H9 (cell line): ENCODE data around the gene SF3A1. TPM values are rescaled to one million over a fixed set of nuclear protein-coding genes. Genes with fewer than 3 reads are reported as not detected.

ENCODE experiments used
- DNase-seq: peaks from one replicate; pipeline ENCODE4 v3.0.0-alpha.2; 2017
- H2AFZ ChIP-seq: one replicate; pipeline ENCODE4 v1.6.1; 2013; ENCODE audit warnings: mild to moderate bottlenecking, low read length, control low read depth, moderate library complexity
- H2AK5ac ChIP-seq: 2 replicates; pipeline ENCODE4 v1.6.1; 2013; ENCODE audit warnings: low read length, control low read depth, mixed read lengths; ENCODE audit not compliant: insufficient read length
- H2BK120ac ChIP-seq: one replicate; pipeline ENCODE4 v1.6.1; 2013; ENCODE audit warnings: low read depth, mild to moderate bottlenecking, low read length, control low read depth, inconsistent platforms; ENCODE audit not compliant: poor library complexity, severe bottlenecking
- H2BK12ac ChIP-seq: 2 replicates; pipeline ENCODE4 v1.6.1; 2013; ENCODE audit warnings: low read length, control low read depth, mixed read lengths, low read depth; ENCODE audit not compliant: insufficient read length
- H2BK15ac ChIP-seq: 2 replicates; pipeline ENCODE4 v1.6.1; 2013; ENCODE audit warnings: low read depth, low read length, control low read depth
- H2BK20ac ChIP-seq: one replicate; pipeline ENCODE4 v1.6.1; 2013; ENCODE audit warnings: low read depth, mild to moderate bottlenecking, low read length, control low read depth, inconsistent platforms; ENCODE audit not compliant: poor library complexity, severe bottlenecking
- H2BK5ac ChIP-seq: 2 replicates; pipeline ENCODE4 v1.6.1; 2013; ENCODE audit warnings: low read length, control low read depth, mixed read lengths; ENCODE audit not compliant: insufficient read length
- H3K14ac ChIP-seq: 2 replicates; pipeline ENCODE4 v1.6.1; 2013; ENCODE audit warnings: low read length, control low read depth; ENCODE audit not compliant: insufficient read depth
- H3K18ac ChIP-seq: 2 replicates; pipeline ENCODE4 v1.6.1; 2013; ENCODE audit warnings: low read depth, mild to moderate bottlenecking, mixed read lengths, low read length, control low read depth; ENCODE audit not compliant: insufficient read length
- H3K23ac ChIP-seq: 2 replicates; pipeline ENCODE4 v1.6.1; 2013; ENCODE audit warnings: low read length, control low read depth, mixed read lengths, low read depth; ENCODE audit not compliant: insufficient read length
- H3K23me2 ChIP-seq: 2 replicates; pipeline ENCODE4 v1.6.1; 2013; ENCODE audit warnings: low read depth, mild to moderate bottlenecking, mixed read lengths, low read length, control low read depth; ENCODE audit not compliant: insufficient read length, poor library complexity, severe bottlenecking
- H3K27ac ChIP-seq: 2 replicates; pipeline ENCODE4 v1.5.1; 2013; ENCODE audit warnings: low read length, control low read depth, mixed read lengths, low read depth; ENCODE audit not compliant: insufficient read length
- H3K27me3 ChIP-seq: 2 replicates; pipeline ENCODE4 v1.6.1; 2013; ENCODE audit warnings: low read length, control low read depth, inconsistent platforms; ENCODE audit not compliant: insufficient read depth
- H3K4ac ChIP-seq: 2 replicates; pipeline ENCODE4 v1.6.1; 2013; ENCODE audit warnings: low read depth, mild to moderate bottlenecking, control low read depth, inconsistent platforms, low read length, moderate library complexity
- H3K4me1 ChIP-seq: 2 replicates; pipeline ENCODE4 v1.6.1; 2013; ENCODE audit warnings: low read length, control low read depth, inconsistent platforms; ENCODE audit not compliant: insufficient read depth
- H3K4me2 ChIP-seq: 2 replicates; pipeline ENCODE4 v1.6.1; 2013; ENCODE audit warnings: low read length, control low read depth, mixed read lengths; ENCODE audit not compliant: insufficient read length, insufficient read depth
- H3K56ac ChIP-seq: 2 replicates; pipeline ENCODE4 v1.6.1; 2013; ENCODE audit warnings: low read depth, mild to moderate bottlenecking, mixed read lengths, low read length, control low read depth; ENCODE audit not compliant: insufficient read length
- H3K79me1 ChIP-seq: 2 replicates; pipeline ENCODE4 v1.6.1; 2013; ENCODE audit warnings: low read depth, mild to moderate bottlenecking, moderate library complexity, low read length, control low read depth, inconsistent platforms; ENCODE audit not compliant: insufficient read depth, poor library complexity, severe bottlenecking
- H3K79me2 ChIP-seq: 2 replicates; pipeline ENCODE4 v1.6.1; 2013; ENCODE audit warnings: low read length, control low read depth, inconsistent platforms; ENCODE audit not compliant: insufficient read depth
- H3K9ac ChIP-seq: 2 replicates; pipeline ENCODE4 v1.6.1; 2013; ENCODE audit warnings: low read length, control low read depth, mixed read lengths; ENCODE audit not compliant: insufficient read length; ENCODE audit errors: extremely low read depth
- H3K9me3 ChIP-seq: one replicate; pipeline ENCODE4 v1.6.1; 2013; ENCODE audit warnings: low read depth, low read length, inconsistent platforms; ENCODE audit not compliant: control insufficient read depth
- H3T11ph ChIP-seq: one replicate; pipeline ENCODE4 v1.6.1; 2013; ENCODE audit warnings: mild to moderate bottlenecking, low read length, control low read depth, inconsistent platforms
- H4K20me1 ChIP-seq: one replicate; pipeline ENCODE4 v1.6.1; 2013; ENCODE audit not compliant: control insufficient read depth, insufficient read length, insufficient read depth
- H4K5ac ChIP-seq: 2 replicates; pipeline ENCODE4 v1.6.1; 2013; ENCODE audit warnings: low read depth, mild to moderate bottlenecking, mixed read lengths, low read length, control low read depth; ENCODE audit not compliant: insufficient read length
- H4K8ac ChIP-seq: replicated peaks from 2 replicates; pipeline ENCODE4 v1.6.1; 2013; ENCODE audit warnings: low read length, control low read depth, mixed read lengths, low read depth; ENCODE audit not compliant: insufficient read length
- H4K91ac ChIP-seq: 2 replicates; pipeline ENCODE4 v1.6.1; 2013; ENCODE audit warnings: low read depth, mild to moderate bottlenecking, moderate library complexity, mixed read lengths, low read length, control low read depth; ENCODE audit not compliant: insufficient read length
- H3K27ac Mint-ChIP-seq, 3 experiments: 2 replicates in 2 of 3; 3 replicates in 1 of 3; pipeline ENCODE4 v1.8.0; 2020 to 2021; ENCODE audit warnings: mixed read lengths in 3 of 3, mild to moderate bottlenecking in 1 of 3, moderate library complexity in 1 of 3
- H3K27me3 Mint-ChIP-seq: 2 replicates; pipeline ENCODE4 v1.8.0; 2021; ENCODE audit warnings: low read depth, mild to moderate bottlenecking, moderate library complexity, mixed read lengths
- H3K36me3 Mint-ChIP-seq, 3 experiments: 2 replicates in 2 of 3; 3 replicates in 1 of 3; pipeline ENCODE4 v1.8.0; 2020 to 2021; ENCODE audit warnings: low read depth in 3 of 3, mixed read lengths in 3 of 3; ENCODE audit not compliant: insufficient read depth in 1 of 3
- H3K4me1 Mint-ChIP-seq, 2 experiments: 2 replicates each; pipeline ENCODE4 v1.8.0; 2020; ENCODE audit warnings: mixed read lengths in 2 of 2
- H3K4me3 Mint-ChIP-seq, 2 experiments: 2 replicates in 1 of 2; 3 replicates in 1 of 2; pipeline ENCODE4 v1.8.0; 2020 to 2021; ENCODE audit warnings: mild to moderate bottlenecking in 2 of 2, mixed read lengths in 2 of 2, moderate library complexity in 1 of 2
- H3K9me3 Mint-ChIP-seq, 2 experiments: 2 replicates in 1 of 2; 3 replicates in 1 of 2; pipeline ENCODE4 v1.8.0; 2020; ENCODE audit warnings: mild to moderate bottlenecking in 2 of 2, mixed read lengths in 2 of 2, moderate library complexity in 1 of 2
- CTCF ChIP-seq: fragments of 200-600 bp; sonication (generic); conservative IDR thresholded peaks from 3 replicates; pipeline ENCODE4 v1.8.0; 2021; ENCODE audit warnings: antibody characterized with exemption, mild to moderate bottlenecking
- WGBS: extraction: QIAGEN DNeasy Blood & Tissue Kit; methylation state at CpG from one replicate; pipeline ENCODE4 v1.1.7; 2013; ENCODE audit warnings: missing lambda C conversion rate, low lambda C conversion rate, mixed read lengths; ENCODE audit not compliant: insufficient read length; ENCODE audit errors: extremely low coverage; 5-methylcytosine and 5-hydroxymethylcytosine counted together
- total RNA-seq: library from RNA; stranded (reverse); gene quantifications from 2 replicates; pipeline ENCODE4 v1.2.1, GENCODE V29; 2021

Gene SF3A1
- total RNA-seq, 1 experiment from 2014 or later, result 225 TPM

- Histone ChIP-seq H3K18ac (no peak overlapping the region), H4K91ac (no peak overlapping the region), H2BK120ac (no peak overlapping the region), H2AFZ (no peak overlapping the region), H3K4ac (no peak overlapping the region), H3K4me2 (no peak overlapping the region), H3T11ph (no peak overlapping the region), H2AK5ac (no peak overlapping the region), H2BK15ac (no peak overlapping the region), H3K23ac (no peak overlapping the region), H4K8ac (no peak overlapping the region), H3K27me3 (no peaks in the 10 kb centered on the region), H3K79me1 (no peaks in the 10 kb centered on the region), H3K56ac (no peak overlapping the region), H3K79me2 (no peaks in the 10 kb centered on the region), H2BK12ac (no peak overlapping the region), H3K27ac (no peak overlapping the region), H3K9ac (no peak overlapping the region), H3K9me3 (no peaks in the 10 kb centered on the region), H2BK20ac (no peak overlapping the region), H3K14ac (no peak overlapping the region), H2BK5ac (no peak overlapping the region), H3K23me2 (no peaks in the 10 kb centered on the region), H4K20me1 (no peaks in the 10 kb centered on the region), H3K4me1 (no peaks in the 10 kb centered on the region; the same call in 1 of the 2 replicates), H4K5ac (no peak overlapping the region)
- Mint-ChIP-seq H3K4me1 (peaks cover 11% of the 10 kb centered on the region in 2 experiments), H3K27ac (no peak overlapping the region), H3K36me3 (no peaks in the 10 kb centered on the region), H3K4me3 (no peak overlapping the region), H3K9me3 (no peaks in the 10 kb centered on the region), H3K27me3 (no peaks in the 10 kb centered on the region; the same call in 1 of the 2 replicates)
- DNase-seq, result no peak
- WGBS, result no CpG with 5 or more reads among the region's 1 CpG
- no peak for TF ChIP-seq CTCF
Observed at GRCh38 chr22:30306627-30307011, 50.1 kb downstream of the SF3A1 start.
